Nephron progenitor cell (in vitro differentiated cells): Measurements from ENCODE around the gene VIPR2.
"Not testable (repeated sequence)": the region's sequence is repeated elsewhere in the genome, so short reads cannot be mapped to it uniquely, and the experiment has no call there.

ENCODE experiments used
- DNase-seq: peaks from one replicate; pipeline ENCODE4 v3.0.0; 2021
- H3K27ac Mint-ChIP-seq: 2 replicates; pipeline ENCODE4 v1.8.0; 2021; ENCODE audit warnings: mild to moderate bottlenecking, moderate library complexity, mixed read lengths
- H3K27me3 Mint-ChIP-seq: 2 replicates; pipeline ENCODE4 v1.8.0; 2021; ENCODE audit warnings: mild to moderate bottlenecking, low read depth, mixed read lengths; ENCODE audit not compliant: poor library complexity
- H3K36me3 Mint-ChIP-seq: 2 replicates; pipeline ENCODE4 v1.8.0; 2021; ENCODE audit warnings: low read depth, mixed read lengths
- H3K4me1 Mint-ChIP-seq: 2 replicates; pipeline ENCODE4 v1.8.0; 2021; ENCODE audit warnings: mixed read lengths
- H3K4me3 Mint-ChIP-seq: 2 replicates; pipeline ENCODE4 v1.8.0; 2021; ENCODE audit warnings: mild to moderate bottlenecking, moderate library complexity, mixed read lengths
- H3K9me3 Mint-ChIP-seq: 2 replicates; pipeline ENCODE4 v1.8.0; 2021; ENCODE audit warnings: mild to moderate bottlenecking, moderate library complexity, mixed read lengths
- CTCF ChIP-seq: fragments of 200-600 bp; sonication (generic); IDR thresholded peaks from 2 replicates; pipeline ENCODE4 v1.5.0; 2021; ENCODE audit warnings: antibody characterized with exemption

VIPR2 gene

GRCh38 chr7:159105066-159105780 lies 39.4 kb downstream of the VIPR2 start:
- peaks cover 25% of the 10 kb centered on the region for H3K27me3 Mint-ChIP-seq
- peaks cover 8% of the 10 kb centered on the region for H3K36me3 Mint-ChIP-seq
- H3K9me3 Mint-ChIP-seq: peaks cover 12% of the 10 kb centered on the region
- peaks cover 24% of the 10 kb centered on the region for H3K4me1 Mint-ChIP-seq
- no peak for DNase-seq
- no peak for TF ChIP-seq CTCF
- H3K4me3 Mint-ChIP-seq: no peak overlapping the region
- H3K27ac Mint-ChIP-seq: no peak overlapping the region

GRCh38 chr7:159104188-159104920 lies 40.3 kb downstream of the VIPR2 start:
- Mint-ChIP-seq H3K27ac (no peak overlapping the region), H3K36me3 (peaks cover 8% of the 10 kb centered on the region), H3K4me1 (peaks cover 24% of the 10 kb centered on the region), H3K27me3 (peaks cover 28% of the 10 kb centered on the region), H3K9me3 (peaks cover 12% of the 10 kb centered on the region), H3K4me3 (no peak overlapping the region)
- DNase-seq: no peak
- TF ChIP-seq CTCF: no peak

- Mint-ChIP-seq H3K9me3 (peaks cover 12% of the 10 kb centered on the region), H3K27me3 (peaks cover 25% of the 10 kb centered on the region), H3K4me3 (no peak overlapping the region), H3K36me3 (peaks cover 8% of the 10 kb centered on the region), H3K4me1 (peaks cover 19% of the 10 kb centered on the region), H3K27ac (no peak overlapping the region)
- no peak for DNase-seq
- no peak for TF ChIP-seq CTCF
Observed at GRCh38 chr7:159103382-159104187, 41.1 kb downstream of the VIPR2 start.

GRCh38 chr7:159102681-159103381 lies 41.8 kb downstream of the VIPR2 start:
- Mint-ChIP-seq H3K4me3 (no peak overlapping the region), H3K9me3 (peaks cover 12% of the 10 kb centered on the region), H3K27ac (peak overlapping the region; percentile 86), H3K4me1 (peaks cover 19% of the 10 kb centered on the region), H3K36me3 (peaks cover 8% of the 10 kb centered on the region), H3K27me3 (peaks cover 18% of the 10 kb centered on the region)
- DNase-seq: no peak
- TF ChIP-seq CTCF: no peak

- peaks cover 12% of the 10 kb centered on the region for H3K9me3 Mint-ChIP-seq
- peaks cover 19% of the 10 kb centered on the region for H3K27me3 Mint-ChIP-seq
- H3K27ac Mint-ChIP-seq: peak overlapping the region; percentile 86
- H3K4me1 Mint-ChIP-seq: peaks cover 15% of the 10 kb centered on the region
- H3K36me3 Mint-ChIP-seq, H3K4me3 Mint-ChIP-seq, DNase-seq: not testable (repeated sequence)
Observed at GRCh38 chr7:159101661-159102091, 43.0 kb downstream of the VIPR2 start.

GRCh38 chr7:159101083-159101395 lies 43.6 kb downstream of the VIPR2 start:
- H3K9me3 Mint-ChIP-seq: peaks cover 12% of the 10 kb centered on the region
- H3K4me1 Mint-ChIP-seq, H3K4me3 Mint-ChIP-seq, H3K27ac Mint-ChIP-seq, H3K36me3 Mint-ChIP-seq, DNase-seq: not testable (repeated sequence)
- H3K27me3 Mint-ChIP-seq: peaks cover 19% of the 10 kb centered on the region

- Mint-ChIP-seq H3K9me3 (peaks cover 12% of the 10 kb centered on the region), H3K4me1 (peaks cover 10% of the 10 kb centered on the region), H3K27me3 (peaks cover 19% of the 10 kb centered on the region)
- DNase-seq, H3K27ac Mint-ChIP-seq, H3K4me3 Mint-ChIP-seq, H3K36me3 Mint-ChIP-seq: not testable (repeated sequence)
Observed at GRCh38 chr7:159100281-159101082, 44.2 kb downstream of the VIPR2 start.
